GM18505 (cell line): ENCODE data around the gene PRODH2.

ENCODE experiments used
- ATAC-seq: cut with Tn5 transposase; IDR thresholded peaks from one replicate; pipeline ENCODE4 v1.9.1; 2021; ENCODE audit not compliant: unreplicated experiment
- POLR2A ChIP-seq: IDR thresholded peaks from 4 replicates; pipeline ENCODE4 v1.6.1; 2011; ENCODE audit warnings: borderline replicate concordance; ENCODE audit not compliant: insufficient read depth, insufficient read length; ENCODE audit errors: extremely low read depth

Gene PRODH2

GRCh38 chr19:35828692-35829301 is 16.2 kb upstream of the PRODH2 start:
- no peak for ATAC-seq
- TF ChIP-seq POLR2A = no peak

GRCh38 chr19:35824150-35824549 is 11.5 kb upstream of the PRODH2 start:
- TF ChIP-seq POLR2A = no peak
- no peak for ATAC-seq

GRCh38 chr19:35822579-35822978 is 9.9 kb upstream of the PRODH2 start:
- no peak for ATAC-seq
- no peak for TF ChIP-seq POLR2A

GRCh38 chr19:35818445-35818844 is 5.8 kb upstream of the PRODH2 start:
- TF ChIP-seq POLR2A = no peak
- ATAC-seq = no peak

GRCh38 chr19:35816846-35817245 is 4.2 kb upstream of the PRODH2 start:
- no peak for ATAC-seq
- no peak for TF ChIP-seq POLR2A

GRCh38 chr19:35816262-35816661 is 3.6 kb upstream of the PRODH2 start:
- no peak for ATAC-seq
- no peak for TF ChIP-seq POLR2A

- TF ChIP-seq POLR2A = no peak
- ATAC-seq = no peak
Observed at GRCh38 chr19:35813043-35813890, 622 bp upstream of the PRODH2 start.

GRCh38 chr19:35811317-35812219 is 1.1 kb downstream of the PRODH2 start:
- TF ChIP-seq POLR2A = no peak
- no peak for ATAC-seq

GRCh38 chr19:35807633-35808032 is 5.0 kb downstream of the PRODH2 start:
- no peak for TF ChIP-seq POLR2A
- ATAC-seq = no peak

GRCh38 chr19:35806597-35806996 is 6.0 kb downstream of the PRODH2 start:
- no peak for ATAC-seq
- no peak for TF ChIP-seq POLR2A

GRCh38 chr19:35805526-35806102 is 7.0 kb downstream of the PRODH2 start:
- no peak for ATAC-seq
- TF ChIP-seq POLR2A = no peak

GRCh38 chr19:35801828-35802227 is 10.8 kb downstream of the PRODH2 start:
- ATAC-seq = no peak
- TF ChIP-seq POLR2A = no peak

GRCh38 chr19:35797663-35798062 is 15.0 kb downstream of the PRODH2 start:
- ATAC-seq = no peak
- no peak for TF ChIP-seq POLR2A
